A549 (cell line): Measurements from ENCODE around the gene ULK4. TPM values are rescaled to one million over a fixed set of nuclear protein-coding genes. Genes with fewer than 3 reads are reported as not detected.

Experiments
- ATAC-seq, 2 experiments: fragments of 200-7000 bp in 1 of 2; fragments of >200 bp in 1 of 2; cut with Nextera tagmentation in 1 of 2; cut with Tn5 transposase in 1 of 2; 3 replicates each; pipeline versions ENCODE4 v1.8.0 to v1.9.1; 2018 to 2020; ENCODE audit warnings: mild to moderate bottlenecking in 1 of 2, moderate library complexity in 1 of 2
- CTCF ChIA-PET: fragments of 300-600 bp; sonication (Branson Sonifier 250); formaldehyde crosslinking; extraction: SDS; loops from one replicate; lab custom pipeline; 2021; ENCODE audit warnings: antibody characterized with exemption, inconsistent platforms; lab: Yijun Ruan, JAX
- POLR2A ChIA-PET: fragments of 350-600 bp; formaldehyde crosslinking; extraction: SDS; loops from one replicate; lab custom pipeline; 2021; ENCODE audit warnings: antibody characterized with exemption, inconsistent platforms; lab: Yijun Ruan, JAX
- DNase-seq, 2 experiments: peaks; one replicate each; pipeline versions ENCODE4 v3.0.0 to v3.0.0-alpha.2; 2011 to 2016; ENCODE audit warnings: low read depth in 1 of 2, low spot score in 1 of 2
- FAIRE-seq: peaks from 2 replicates; lab custom pipeline; 2011; peaks lifted over from hg19 to GRCh38; lab: Jason Lieb, UNC
- H3K27ac ChIP-seq, 2 experiments: fragments of >200 bp; sonication (Bioruptor Twin); formaldehyde crosslinking; 3 replicates each; pipeline ENCODE4 v1.5.1; 2016 to 2017
- H3K4me1 ChIP-seq: fragments of >200 bp; sonication (Bioruptor Twin); formaldehyde crosslinking; 3 replicates; pipeline ENCODE4 v1.6.1; 2016
- H3K4me2 ChIP-seq: fragments of >200 bp; sonication (Bioruptor Twin); formaldehyde crosslinking; 3 replicates; pipeline ENCODE4 v1.6.1; 2016
- H3K4me3 ChIP-seq: fragments of >200 bp; sonication (Bioruptor Twin); formaldehyde crosslinking; 3 replicates; pipeline ENCODE4 v1.5.1; 2016
- H3K9me3 ChIP-seq: fragments of >200 bp; sonication (Bioruptor Twin); formaldehyde crosslinking; 3 replicates; pipeline ENCODE4 v1.6.1; 2016
- CBX2 ChIP-seq: fragments of 200-600 bp; sonication (generic); IDR thresholded peaks from 2 replicates; pipeline ENCODE4 v1.6.1; 2016; ENCODE audit warnings: low read depth, mild to moderate bottlenecking, borderline replicate concordance
- CBX8 ChIP-seq: fragments of 200-600 bp; sonication (generic); IDR thresholded peaks from 2 replicates; pipeline ENCODE4 v1.6.1; 2016
- CEBPB ChIP-seq, 2 experiments: fragments of >200 bp in 1 of 2; sonication (Bioruptor Twin) in 1 of 2; formaldehyde crosslinking in 1 of 2; IDR thresholded peaks; 2 replicates each; pipeline ENCODE4 v1.6.1; 2012 to 2016
- EHF ChIP-seq: fragments of 250-450 bp; sonication (Bioruptor Pico); IDR thresholded peaks from 2 replicates; pipeline ENCODE4 v1.5.0; 2020; ENCODE audit warnings: mild to moderate bottlenecking
- EP300 ChIP-seq, 2 experiments: fragments of >200 bp; sonication (Bioruptor Twin); formaldehyde crosslinking; IDR thresholded peaks; 2 replicates in 1 of 2; 3 replicates in 1 of 2; pipeline ENCODE4 v1.6.1; 2016 to 2017
- FOXS1 ChIP-seq: fragments of 250-450 bp; sonication (Bioruptor Pico); IDR thresholded peaks from 2 replicates; pipeline ENCODE4 v1.5.0; 2020; ENCODE audit warnings: mild to moderate bottlenecking, moderate library complexity
- HES2 ChIP-seq: fragments of >200 bp; sonication (Bioruptor Twin); formaldehyde crosslinking; IDR thresholded peaks from 2 replicates; pipeline ENCODE4 v1.6.1; 2016
- HOXA7 ChIP-seq: fragments of 250-450 bp; sonication (Bioruptor Pico); IDR thresholded peaks from 2 replicates; pipeline ENCODE4 v1.5.0; 2020; ENCODE audit warnings: mild to moderate bottlenecking, moderate library complexity
- HOXB13 ChIP-seq: fragments of 250-450 bp; sonication (Bioruptor Pico); IDR thresholded peaks from 2 replicates; pipeline ENCODE4 v1.5.0; 2020; ENCODE audit warnings: low read depth, mild to moderate bottlenecking, moderate library complexity
- HOXB5 ChIP-seq: fragments of 250-450 bp; sonication (Bioruptor Pico); IDR thresholded peaks from 2 replicates; pipeline ENCODE4 v1.5.0; 2020; ENCODE audit warnings: mild to moderate bottlenecking, moderate library complexity
- KDM5A ChIP-seq: fragments of 200-600 bp; sonication (generic); IDR thresholded peaks from 2 replicates; pipeline ENCODE4 v1.6.1; 2016; ENCODE audit warnings: antibody characterized with exemption, mild to moderate bottlenecking
- MAFK ChIP-seq: fragments of 450-650 bp; IDR thresholded peaks from 2 replicates; pipeline ENCODE4 v1.6.1; 2014; ENCODE audit not compliant: partially characterized antibody
- MAZ ChIP-seq: fragments of 150-350 bp; IDR thresholded peaks from 2 replicates; pipeline ENCODE4 v1.6.1; 2014; ENCODE audit warnings: antibody characterized with exemption, low read depth, low read length, borderline replicate concordance
- MYC ChIP-seq: IDR thresholded peaks from 2 replicates; pipeline ENCODE4 v1.6.1; 2012; ENCODE audit warnings: mild to moderate bottlenecking, inconsistent platforms, low read length, improper control_type of control experiment, borderline replicate concordance
- NPAS2 ChIP-seq: fragments of 250-450 bp; sonication (Bioruptor Pico); IDR thresholded peaks from 2 replicates; pipeline ENCODE4 v1.8.0; 2022; ENCODE audit warnings: mild to moderate bottlenecking, moderate library complexity, borderline replicate concordance
- PBX3 ChIP-seq: IDR thresholded peaks from 2 replicates; pipeline ENCODE4 v1.6.1; 2012
- PHF8 ChIP-seq: fragments of 200-600 bp; sonication (generic); IDR thresholded peaks from 2 replicates; pipeline ENCODE4 v1.6.1; 2016; ENCODE audit warnings: low read depth, mild to moderate bottlenecking, antibody characterized with exemption, moderate library complexity, borderline replicate concordance
- POLR2A ChIP-seq: IDR thresholded peaks from 2 replicates; pipeline ENCODE4 v1.6.1; 2012; ENCODE audit warnings: mild to moderate bottlenecking, low read length
- RARB ChIP-seq: fragments of 250-450 bp; sonication (Bioruptor Pico); IDR thresholded peaks from 2 replicates; pipeline ENCODE4 v1.8.0; 2021; ENCODE audit warnings: mild to moderate bottlenecking, moderate library complexity
- RFX5 ChIP-seq: fragments of 450-650 bp; IDR thresholded peaks from 2 replicates; pipeline ENCODE4 v1.7.1; 2014; ENCODE audit warnings: antibody characterized with exemption, mild to moderate bottlenecking, moderate library complexity
- RNF2 ChIP-seq: fragments of 200-600 bp; sonication (generic); IDR thresholded peaks from 2 replicates; pipeline ENCODE4 v1.6.1; 2016; ENCODE audit warnings: low read depth, mild to moderate bottlenecking, antibody characterized with exemption, moderate library complexity, borderline replicate concordance
- SMC3 ChIP-seq: fragments of >200 bp; sonication (Bioruptor Twin); formaldehyde crosslinking; IDR thresholded peaks from 3 replicates; pipeline ENCODE4 v1.6.1; 2018; ENCODE audit warnings: inconsistent platforms
- TFCP2L1 ChIP-seq: fragments of 250-450 bp; sonication (Bioruptor Pico); IDR thresholded peaks from 2 replicates; pipeline ENCODE4 v1.5.0; 2021; ENCODE audit warnings: mild to moderate bottlenecking
- ZFP36 ChIP-seq: fragments of 450-650 bp; IDR thresholded peaks from 2 replicates; pipeline ENCODE4 v1.6.1; 2014; ENCODE audit warnings: borderline replicate concordance; ENCODE audit not compliant: partially characterized antibody
- ZSCAN20 ChIP-seq: fragments of 250-450 bp; sonication (Bioruptor Pico); IDR thresholded peaks from 2 replicates; pipeline ENCODE4 v1.8.0; 2022; ENCODE audit warnings: mild to moderate bottlenecking, moderate library complexity
- WGBS: methylation state at CpG from one replicate; pipeline ENCODE4 v1.1.6; 2017; ENCODE audit errors: missing lambda C conversion rate; 5-methylcytosine and 5-hydroxymethylcytosine counted together
- polyA plus RNA-seq, 4 experiments: library from polyadenylated mRNA; depleted of rRNA in 3 of 4; stranded (reverse); fragments of >200 nt; fragmentation: RNase III in 1 of 4; extraction: RNeasy Plus Mini Kit Qiagen cat#74134 plus additional on column Dnase treatment in 1 of 4; gene quantifications; 2 replicates in 3 of 4; 3 replicates in 1 of 4; pipeline ENCODE4 v1.2.3, GENCODE V29; 2011 to 2017
- TF ChIP-seq, protein P1 (sequence below): fragments of 200-600 bp; sonication (generic); IDR thresholded peaks from 2 replicates; pipeline ENCODE4 v1.6.1; 2016; ENCODE audit warnings: antibody characterized with exemption, mild to moderate bottlenecking, moderate library complexity
- TF ChIP-seq, protein P2 (sequence below): fragments of 150-350 bp; IDR thresholded peaks from 2 replicates; pipeline ENCODE4 v1.6.1; 2014; ENCODE audit warnings: low read depth, mild to moderate bottlenecking, low read length
- TF ChIP-seq, protein P3 (sequence below): IDR thresholded peaks from 2 replicates; pipeline ENCODE4 v1.6.1; 2012

The ULK4 gene
- polyA plus RNA-seq, 2 of the 4 experiments (the other 2 are of a cell fraction): 4.9 to 7.7 TPM

- Histone ChIP-seq H3K9me3 (no peaks in the 10 kb centered on the region), H3K27ac (no peak overlapping the region), H3K4me1 (no peaks in the 10 kb centered on the region), H3K4me3 (no peak overlapping the region), H3K4me2 (no peak overlapping the region)
- DNase-seq (no peak), FAIRE-seq (no peak), ATAC-seq (no peak)
- CTCF ChIA-PET: interaction anchor here (1.5 to 1.7 kb wide), 2 partner anchors 13 to 232 kb away, joined by 3 read pairs; no protein-coding TSS in a partner anchor
- 91% methylated on average over 2 of the region's 2 CpGs for WGBS
- POLR2A ChIA-PET: no interaction called here
- TF ChIP-seq SMC3 (no peak), ZSCAN20 (CRISPR knock-in tag) (no peak), KDM5A (no peak), CBX8 (no peak), ZFP36 (no peak), RARB (CRISPR knock-in tag) (no peak), PHF8 (no peak), TFCP2L1 (CRISPR knock-in tag) (no peak), HES2 (no peak), RNF2 (no peak), EP300 (IDR thresholded peaks at IDR 0.05) (no peak), MYC (no peak), CEBPB (IDR thresholded peaks at IDR 0.05) (no peak), HOXB5 (CRISPR knock-in tag) (no peak), HOXB13 (CRISPR knock-in tag) (no peak), EHF (no peak), CBX2 (no peak)
- TF ChIP-seq, protein P1, sequence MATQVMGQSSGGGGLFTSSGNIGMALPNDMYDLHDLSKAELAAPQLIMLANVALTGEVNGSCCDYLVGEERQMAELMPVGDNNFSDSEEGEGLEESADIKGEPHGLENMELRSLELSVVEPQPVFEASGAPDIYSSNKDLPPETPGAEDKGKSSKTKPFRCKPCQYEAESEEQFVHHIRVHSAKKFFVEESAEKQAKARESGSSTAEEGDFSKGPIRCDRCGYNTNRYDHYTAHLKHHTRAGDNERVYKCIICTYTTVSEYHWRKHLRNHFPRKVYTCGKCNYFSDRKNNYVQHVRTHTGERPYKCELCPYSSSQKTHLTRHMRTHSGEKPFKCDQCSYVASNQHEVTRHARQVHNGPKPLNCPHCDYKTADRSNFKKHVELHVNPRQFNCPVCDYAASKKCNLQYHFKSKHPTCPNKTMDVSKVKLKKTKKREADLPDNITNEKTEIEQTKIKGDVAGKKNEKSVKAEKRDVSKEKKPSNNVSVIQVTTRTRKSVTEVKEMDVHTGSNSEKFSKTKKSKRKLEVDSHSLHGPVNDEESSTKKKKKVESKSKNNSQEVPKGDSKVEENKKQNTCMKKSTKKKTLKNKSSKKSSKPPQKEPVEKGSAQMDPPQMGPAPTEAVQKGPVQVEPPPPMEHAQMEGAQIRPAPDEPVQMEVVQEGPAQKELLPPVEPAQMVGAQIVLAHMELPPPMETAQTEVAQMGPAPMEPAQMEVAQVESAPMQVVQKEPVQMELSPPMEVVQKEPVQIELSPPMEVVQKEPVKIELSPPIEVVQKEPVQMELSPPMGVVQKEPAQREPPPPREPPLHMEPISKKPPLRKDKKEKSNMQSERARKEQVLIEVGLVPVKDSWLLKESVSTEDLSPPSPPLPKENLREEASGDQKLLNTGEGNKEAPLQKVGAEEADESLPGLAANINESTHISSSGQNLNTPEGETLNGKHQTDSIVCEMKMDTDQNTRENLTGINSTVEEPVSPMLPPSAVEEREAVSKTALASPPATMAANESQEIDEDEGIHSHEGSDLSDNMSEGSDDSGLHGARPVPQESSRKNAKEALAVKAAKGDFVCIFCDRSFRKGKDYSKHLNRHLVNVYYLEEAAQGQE: no peak
These were observed 94.4 kb downstream of the ULK4 start for GRCh38 chr3:41867533-41867932.

DNA sequence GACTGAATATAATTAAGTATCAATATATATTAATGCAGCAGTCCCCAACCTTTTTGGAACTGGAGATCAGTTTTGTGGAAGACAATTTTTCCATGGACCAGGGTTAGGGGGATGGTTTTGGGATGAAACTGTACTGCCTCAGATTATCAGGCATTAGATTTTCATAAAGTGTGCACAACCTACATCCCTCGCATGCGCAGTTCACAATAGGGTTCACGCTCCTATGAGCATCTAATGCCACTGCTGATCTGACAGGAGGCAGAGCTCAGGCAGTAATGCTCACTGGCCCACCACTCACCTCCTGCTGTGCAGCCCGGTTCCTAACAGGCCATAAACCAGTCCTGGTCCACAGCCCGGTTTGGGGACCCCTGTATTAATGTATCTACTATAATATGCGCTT, 95.6 kb downstream of the ULK4 start:
- FAIRE-seq: no peak
- Histone ChIP-seq H3K4me2 (no peak overlapping the region), H3K9me3 (no peaks in the 10 kb centered on the region), H3K4me3 (no peak overlapping the region), H3K4me1 (no peaks in the 10 kb centered on the region)
- ChIA-PET CTCF (interaction anchor here (1.7 kb wide), 2 partner anchors 14 to 1282 kb away, joined by 3 read pairs; no protein-coding TSS in a partner anchor), POLR2A (no interaction called here)
- TF ChIP-seq RFX5 (no peak), FOXS1 (no peak), MYC (no peak), POLR2A (no peak), ZFP36 (no peak), MAFK (no peak), HES2 (no peak), HOXA7 (CRISPR knock-in tag) (no peak), TFCP2L1 (CRISPR knock-in tag) (no peak), CBX8 (no peak), MAZ (no peak), PBX3 (no peak), NPAS2 (no peak)
- TF ChIP-seq, protein P2, sequence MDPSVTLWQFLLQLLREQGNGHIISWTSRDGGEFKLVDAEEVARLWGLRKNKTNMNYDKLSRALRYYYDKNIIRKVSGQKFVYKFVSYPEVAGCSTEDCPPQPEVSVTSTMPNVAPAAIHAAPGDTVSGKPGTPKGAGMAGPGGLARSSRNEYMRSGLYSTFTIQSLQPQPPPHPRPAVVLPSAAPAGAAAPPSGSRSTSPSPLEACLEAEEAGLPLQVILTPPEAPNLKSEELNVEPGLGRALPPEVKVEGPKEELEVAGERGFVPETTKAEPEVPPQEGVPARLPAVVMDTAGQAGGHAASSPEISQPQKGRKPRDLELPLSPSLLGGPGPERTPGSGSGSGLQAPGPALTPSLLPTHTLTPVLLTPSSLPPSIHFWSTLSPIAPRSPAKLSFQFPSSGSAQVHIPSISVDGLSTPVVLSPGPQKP: no peak
- TF ChIP-seq, protein P3, sequence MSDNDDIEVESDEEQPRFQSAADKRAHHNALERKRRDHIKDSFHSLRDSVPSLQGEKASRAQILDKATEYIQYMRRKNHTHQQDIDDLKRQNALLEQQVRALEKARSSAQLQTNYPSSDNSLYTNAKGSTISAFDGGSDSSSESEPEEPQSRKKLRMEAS: no peak
- TF ChIP-seq, all 56 proteins: peak for 0
- DNase-seq (no peak), ATAC-seq (no peak)
- no peak overlapping the region for H3K27ac ChIP-seq
- 82% methylated on average over 6 of the region's 6 CpGs for WGBS
